Measurements from ENCODE around the gene SDHC. TPM values are rescaled to one million over a fixed set of nuclear protein-coding genes. Genes with fewer than 3 reads are reported as not detected.

The SDHC gene
- total RNA-seq, 1 experiment from 2014 or later = 192 TPM

GRCh38 chr1:161309868-161310267 is 4.3 kb upstream of the SDHC start, which contains the start of gene MPZ (continued):
- TF ChIP-seq EZH2phosphoT487 (IDR thresholded peaks at IDR 0.05; ENCODE audit: borderline replicate concordance) (no peak), REST (IDR thresholded peaks at IDR 0.05; ENCODE audit: low read depth) (no peak), TCF7L2 (IDR thresholded peaks at IDR 0.05; ENCODE audit: borderline replicate concordance, extremely low read depth, insufficient read depth, insufficient read length) (no peak)

DNA sequence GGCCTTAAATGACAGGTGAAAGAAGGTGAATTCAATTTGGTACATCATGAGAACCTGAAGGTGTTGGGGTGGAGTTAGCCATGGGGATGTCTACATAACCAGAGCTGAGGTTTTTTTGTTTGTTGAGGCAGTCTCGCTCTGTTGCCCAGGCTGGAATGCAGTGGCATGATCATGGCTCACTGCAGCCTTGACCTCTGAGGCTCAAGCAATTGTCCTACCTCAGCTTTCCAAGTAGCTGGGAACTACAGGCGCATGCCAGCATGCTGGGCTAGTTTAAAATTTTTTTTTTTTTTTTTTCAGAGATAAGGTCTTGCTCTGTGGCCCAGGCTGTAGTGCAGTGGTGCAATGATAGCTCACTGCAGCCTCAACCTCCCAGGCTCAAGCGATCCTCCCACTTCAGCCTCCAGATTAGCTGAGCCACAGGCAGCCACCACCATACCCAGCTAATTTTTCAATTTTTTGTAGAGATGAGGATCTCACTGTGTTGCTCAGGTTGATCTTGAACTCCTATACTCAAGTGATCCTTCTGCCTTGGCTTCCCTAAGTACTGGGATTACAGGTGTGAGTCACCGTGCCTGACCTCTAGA is 2.5 kb upstream of the SDHC start:
- Histone ChIP-seq H3K27ac (ENCODE audit: low read depth, low read length) (no peak overlapping the region), H3K27me3 (ENCODE audit: insufficient read depth, low read length) (no peaks in the 10 kb centered on the region), H3K4me2 (ENCODE audit: low read length) (no peak overlapping the region), H3K36me3 (ENCODE audit: control insufficient read depth in 1 of 2, insufficient read depth in 2 of 2, low read length in 2 of 2) (no peaks in the 10 kb centered on the region; a peak in 1 of 4 replicates), H3K9me2 (ENCODE audit: insufficient read depth) (no peaks in the 10 kb centered on the region), H3K9me3 (ENCODE audit: control insufficient read depth in 1 of 2, insufficient read depth in 1 of 2, low read depth in 1 of 2, low read length in 2 of 2) (no peaks in the 10 kb centered on the region), H4K20me1 (ENCODE audit: insufficient read depth) (no peaks in the 10 kb centered on the region), H2AFZ (ENCODE audit: low read depth, low read length, poor library complexity, severe bottlenecking) (no peak overlapping the region), H3K9ac (ENCODE audit: low read length) (no peak overlapping the region), H3K4me3 (replicated peaks in 1 of 2; ENCODE audit: low read depth in 1 of 2, low read length in 2 of 2) (no peak overlapping the region), H3K79me2 (ENCODE audit: insufficient read depth, low read length) (peaks cover 20% of the 10 kb centered on the region), H3K4me1 (ENCODE audit: control insufficient read depth in 1 of 2, insufficient read depth in 2 of 2, low read length in 2 of 2) (peaks cover 11 to 30% of the 10 kb centered on the region in 2 experiments)
- intact Hi-C loops (cut with micrococcal nuclease) = loop anchor here (10.0 kb wide), 1 partner anchor 73 kb away; no protein-coding TSS in a partner anchor
- DNase-seq (ENCODE audit: low read depth, low spot score) (no peak), ATAC-seq (no peak)
- CTCF ChIA-PET = interaction anchor here (0.6 kb wide), 1 partner anchor 357 kb away, joined by 3 read pairs; no protein-coding TSS in a partner anchor
- no TSS peak for BruUV-seq (replicated peaks)
- no peak for TF ChIP-seq REST (IDR thresholded peaks at IDR 0.05; ENCODE audit: low read depth)
- TF ChIP-seq ZFX (IDR thresholded peaks at IDR 0.05) = no peak
- no peak for TF ChIP-seq ZNF274 (IDR thresholded peaks at IDR 0.05; ENCODE audit: low read depth, low read length)
- no peak for TF ChIP-seq EZH2 (IDR thresholded peaks at IDR 0.05)
- TF ChIP-seq SRF (IDR thresholded peaks at IDR 0.05; ENCODE audit: low read depth) = no peak
- POLR2A ChIA-PET = no interaction called here
- RAD21 ChIA-PET (ENCODE audit: low non-redundant PET in 1 of 2, low total read pairs in 2 of 2, uncharacterized antibody in 2 of 2, unreplicated experiment in 2 of 2) = interaction anchor here in 1 of 2 experiments (0.5 kb wide), 1 partner anchor 403 kb away, joined by 3 read pairs; no protein-coding TSS in a partner anchor

Data from HCT116 (cell line).